Measurements from ENCODE around the gene TINAG.

- TF ChIP-seq CTCF (conservative IDR thresholded peaks at IDR 0.05; ENCODE audit: low read length) (no peak), EZH2phosphoT487 (IDR thresholded peaks at IDR 0.05; ENCODE audit: borderline replicate concordance, low read depth, low read length) (no peak)
Observed at GRCh38 chr6:54415517-54415916, 107.3 kb downstream of the TINAG start.

Measured in OCI-LY7 (cell line).